HL-60 (cell line): Measurements from ENCODE around the gene LAMA1.

Experiments
- POLR2AphosphoS5 ChIP-seq: IDR thresholded peaks from 2 replicates; pipeline ENCODE4 v1.6.1; 2012; ENCODE audit warnings: low read depth
- TF ChIP-seq, protein P1 (sequence below): IDR thresholded peaks from one replicate; pipeline ENCODE4 v1.5.1; 2011; ENCODE audit warnings: low read length, control low read depth, inconsistent platforms; ENCODE audit not compliant: insufficient read depth
- TF ChIP-seq, protein P2 (sequence below): IDR thresholded peaks from 2 replicates; pipeline ENCODE4 v1.6.1; 2012; ENCODE audit warnings: low read depth; ENCODE audit not compliant: insufficient replicate concordance

GRCh38 chr18:7084080-7085065 is 33.2 kb downstream of the LAMA1 start:
- TF ChIP-seq, protein P1, sequence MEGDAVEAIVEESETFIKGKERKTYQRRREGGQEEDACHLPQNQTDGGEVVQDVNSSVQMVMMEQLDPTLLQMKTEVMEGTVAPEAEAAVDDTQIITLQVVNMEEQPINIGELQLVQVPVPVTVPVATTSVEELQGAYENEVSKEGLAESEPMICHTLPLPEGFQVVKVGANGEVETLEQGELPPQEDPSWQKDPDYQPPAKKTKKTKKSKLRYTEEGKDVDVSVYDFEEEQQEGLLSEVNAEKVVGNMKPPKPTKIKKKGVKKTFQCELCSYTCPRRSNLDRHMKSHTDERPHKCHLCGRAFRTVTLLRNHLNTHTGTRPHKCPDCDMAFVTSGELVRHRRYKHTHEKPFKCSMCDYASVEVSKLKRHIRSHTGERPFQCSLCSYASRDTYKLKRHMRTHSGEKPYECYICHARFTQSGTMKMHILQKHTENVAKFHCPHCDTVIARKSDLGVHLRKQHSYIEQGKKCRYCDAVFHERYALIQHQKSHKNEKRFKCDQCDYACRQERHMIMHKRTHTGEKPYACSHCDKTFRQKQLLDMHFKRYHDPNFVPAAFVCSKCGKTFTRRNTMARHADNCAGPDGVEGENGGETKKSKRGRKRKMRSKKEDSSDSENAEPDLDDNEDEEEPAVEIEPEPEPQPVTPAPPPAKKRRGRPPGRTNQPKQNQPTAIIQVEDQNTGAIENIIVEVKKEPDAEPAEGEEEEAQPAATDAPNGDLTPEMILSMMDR: no peak
- TF ChIP-seq POLR2AphosphoS5: no peak
- TF ChIP-seq, protein P2, sequence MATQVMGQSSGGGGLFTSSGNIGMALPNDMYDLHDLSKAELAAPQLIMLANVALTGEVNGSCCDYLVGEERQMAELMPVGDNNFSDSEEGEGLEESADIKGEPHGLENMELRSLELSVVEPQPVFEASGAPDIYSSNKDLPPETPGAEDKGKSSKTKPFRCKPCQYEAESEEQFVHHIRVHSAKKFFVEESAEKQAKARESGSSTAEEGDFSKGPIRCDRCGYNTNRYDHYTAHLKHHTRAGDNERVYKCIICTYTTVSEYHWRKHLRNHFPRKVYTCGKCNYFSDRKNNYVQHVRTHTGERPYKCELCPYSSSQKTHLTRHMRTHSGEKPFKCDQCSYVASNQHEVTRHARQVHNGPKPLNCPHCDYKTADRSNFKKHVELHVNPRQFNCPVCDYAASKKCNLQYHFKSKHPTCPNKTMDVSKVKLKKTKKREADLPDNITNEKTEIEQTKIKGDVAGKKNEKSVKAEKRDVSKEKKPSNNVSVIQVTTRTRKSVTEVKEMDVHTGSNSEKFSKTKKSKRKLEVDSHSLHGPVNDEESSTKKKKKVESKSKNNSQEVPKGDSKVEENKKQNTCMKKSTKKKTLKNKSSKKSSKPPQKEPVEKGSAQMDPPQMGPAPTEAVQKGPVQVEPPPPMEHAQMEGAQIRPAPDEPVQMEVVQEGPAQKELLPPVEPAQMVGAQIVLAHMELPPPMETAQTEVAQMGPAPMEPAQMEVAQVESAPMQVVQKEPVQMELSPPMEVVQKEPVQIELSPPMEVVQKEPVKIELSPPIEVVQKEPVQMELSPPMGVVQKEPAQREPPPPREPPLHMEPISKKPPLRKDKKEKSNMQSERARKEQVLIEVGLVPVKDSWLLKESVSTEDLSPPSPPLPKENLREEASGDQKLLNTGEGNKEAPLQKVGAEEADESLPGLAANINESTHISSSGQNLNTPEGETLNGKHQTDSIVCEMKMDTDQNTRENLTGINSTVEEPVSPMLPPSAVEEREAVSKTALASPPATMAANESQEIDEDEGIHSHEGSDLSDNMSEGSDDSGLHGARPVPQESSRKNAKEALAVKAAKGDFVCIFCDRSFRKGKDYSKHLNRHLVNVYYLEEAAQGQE: no peak
